ENCODE results near the gene TALDO1. TPM values are rescaled to one million over a fixed set of nuclear protein-coding genes. Genes with fewer than 3 reads are reported as not detected.

TALDO1 gene
- total RNA-seq, 1 experiment from 2014 or later, result 137 TPM

DNA sequence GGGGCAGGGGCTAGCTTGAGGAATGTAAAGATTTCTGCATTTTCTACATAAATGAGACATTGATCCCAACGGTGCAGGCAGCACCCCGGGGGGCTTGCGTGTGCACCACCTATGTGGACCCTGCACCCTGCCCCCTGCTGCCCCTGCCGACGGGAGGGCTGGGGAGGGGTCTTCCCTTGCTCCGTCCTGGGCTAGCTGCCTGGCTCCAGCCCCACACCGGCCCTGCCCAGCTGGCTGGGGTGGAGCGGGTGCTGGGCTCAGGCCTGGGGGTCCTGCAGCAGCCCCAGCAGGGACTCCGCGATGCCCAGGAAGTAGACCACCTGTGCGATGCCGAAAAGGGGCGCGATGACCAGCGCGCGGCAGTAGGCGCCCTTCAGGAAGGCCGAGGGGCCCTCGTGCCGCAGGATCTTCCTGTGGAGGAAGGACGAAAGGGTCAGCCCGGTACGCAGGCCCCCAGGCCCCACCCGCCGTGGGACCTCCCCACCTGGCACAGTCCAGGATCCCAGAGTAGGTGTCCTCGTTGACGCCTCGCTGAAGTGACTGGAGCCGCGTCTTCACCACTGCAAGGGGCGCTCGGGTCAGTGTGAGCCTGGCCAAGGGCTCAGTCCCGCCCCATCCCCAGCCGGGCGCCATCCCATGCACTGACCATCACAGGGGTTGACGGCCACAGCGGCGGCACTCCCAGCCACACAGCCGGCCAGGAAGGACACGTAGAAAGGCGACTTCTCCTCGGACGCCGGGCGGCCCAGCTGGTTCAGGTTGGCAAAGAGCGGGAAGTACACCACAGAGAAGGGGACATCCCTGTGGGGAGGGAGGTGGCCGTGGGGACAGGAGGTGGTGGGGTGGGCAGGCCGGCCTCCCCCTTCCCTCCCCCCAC lies 44.6 kb downstream of the TALDO1 start:
- H3K4me3 Mint-ChIP-seq (ENCODE audit: unreplicated experiment), result no peak overlapping the region
- no peak for DNase-seq (ENCODE audit: unreplicated experiment)
- H3K9me3 Mint-ChIP-seq (ENCODE audit: unreplicated experiment), result no peaks in the 10 kb centered on the region
- POLR2A ChIA-PET, result interaction anchor here (0.6 to 1.1 kb wide), 2 partner anchors 42 to 45 kb away, joined by 3 read pairs; partner anchors contain the start of gene TALDO1
- intact Hi-C loops (cut with micrococcal nuclease), result no loop called here
- BruUV-seq (replicated peaks), result TSS peak; percentile 23
- no peaks in the 10 kb centered on the region for H3K27me3 Mint-ChIP-seq (ENCODE audit: insufficient read depth, unreplicated experiment)
- CTCF ChIA-PET, result interaction anchor here (0.7 kb wide), 1 partner anchor 69 kb away, joined by 3 read pairs; no protein-coding TSS in a partner anchor
- peaks cover 26% of the 10 kb centered on the region for H3K36me3 Mint-ChIP-seq (ENCODE audit: insufficient read depth, unreplicated experiment)
- no peaks in the 10 kb centered on the region for H3K4me1 Mint-ChIP-seq (ENCODE audit: insufficient read depth, unreplicated experiment)
- H3K27ac Mint-ChIP-seq (ENCODE audit: low read depth, unreplicated experiment), result no peak overlapping the region
- TF ChIP-seq, protein P1, sequence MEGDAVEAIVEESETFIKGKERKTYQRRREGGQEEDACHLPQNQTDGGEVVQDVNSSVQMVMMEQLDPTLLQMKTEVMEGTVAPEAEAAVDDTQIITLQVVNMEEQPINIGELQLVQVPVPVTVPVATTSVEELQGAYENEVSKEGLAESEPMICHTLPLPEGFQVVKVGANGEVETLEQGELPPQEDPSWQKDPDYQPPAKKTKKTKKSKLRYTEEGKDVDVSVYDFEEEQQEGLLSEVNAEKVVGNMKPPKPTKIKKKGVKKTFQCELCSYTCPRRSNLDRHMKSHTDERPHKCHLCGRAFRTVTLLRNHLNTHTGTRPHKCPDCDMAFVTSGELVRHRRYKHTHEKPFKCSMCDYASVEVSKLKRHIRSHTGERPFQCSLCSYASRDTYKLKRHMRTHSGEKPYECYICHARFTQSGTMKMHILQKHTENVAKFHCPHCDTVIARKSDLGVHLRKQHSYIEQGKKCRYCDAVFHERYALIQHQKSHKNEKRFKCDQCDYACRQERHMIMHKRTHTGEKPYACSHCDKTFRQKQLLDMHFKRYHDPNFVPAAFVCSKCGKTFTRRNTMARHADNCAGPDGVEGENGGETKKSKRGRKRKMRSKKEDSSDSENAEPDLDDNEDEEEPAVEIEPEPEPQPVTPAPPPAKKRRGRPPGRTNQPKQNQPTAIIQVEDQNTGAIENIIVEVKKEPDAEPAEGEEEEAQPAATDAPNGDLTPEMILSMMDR (IDR thresholded peaks at IDR 0.05; ENCODE audit: unreplicated experiment), result no peak

DNA sequence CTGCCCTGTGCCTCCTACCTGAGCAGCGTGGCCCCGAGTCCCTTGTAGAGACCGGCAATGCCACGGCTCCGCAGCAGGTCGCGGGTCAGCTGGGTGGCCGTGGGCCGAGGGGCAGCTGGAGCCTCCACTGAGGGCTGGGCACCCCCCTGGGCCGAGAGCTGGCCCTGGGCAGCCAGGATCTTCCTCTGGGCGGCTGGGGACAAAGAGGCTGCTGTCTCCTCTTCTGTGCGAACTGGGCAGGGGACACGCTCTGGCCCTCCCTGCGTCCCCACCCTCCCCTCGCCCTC lies 45.2 kb downstream of the TALDO1 start:
- intact Hi-C loops (cut with micrococcal nuclease), result no loop called here
- no peak overlapping the region for H3K4me3 Mint-ChIP-seq (ENCODE audit: unreplicated experiment)
- POLR2A ChIA-PET, result interaction anchor here (0.6 to 1.3 kb wide), 2 partner anchors 12 to 45 kb away, joined by 3 to 4 read pairs; partner anchors contain the start of gene TALDO1
- H3K27me3 Mint-ChIP-seq (ENCODE audit: insufficient read depth, unreplicated experiment), result no peaks in the 10 kb centered on the region
- no peaks in the 10 kb centered on the region for H3K4me1 Mint-ChIP-seq (ENCODE audit: insufficient read depth, unreplicated experiment)
- no peak for DNase-seq (ENCODE audit: unreplicated experiment)
- no peak overlapping the region for H3K27ac Mint-ChIP-seq (ENCODE audit: low read depth, unreplicated experiment)
- BruUV-seq (replicated peaks), result no TSS peak
- CTCF ChIA-PET, result interaction anchor here (0.7 kb wide), 1 partner anchor 69 kb away, joined by 3 read pairs; no protein-coding TSS in a partner anchor
- no peaks in the 10 kb centered on the region for H3K9me3 Mint-ChIP-seq (ENCODE audit: unreplicated experiment)
- TF ChIP-seq, protein P1 (IDR thresholded peaks at IDR 0.05; ENCODE audit: unreplicated experiment), result no peak
- peaks cover 29% of the 10 kb centered on the region for H3K36me3 Mint-ChIP-seq (ENCODE audit: insufficient read depth, unreplicated experiment)

DNA sequence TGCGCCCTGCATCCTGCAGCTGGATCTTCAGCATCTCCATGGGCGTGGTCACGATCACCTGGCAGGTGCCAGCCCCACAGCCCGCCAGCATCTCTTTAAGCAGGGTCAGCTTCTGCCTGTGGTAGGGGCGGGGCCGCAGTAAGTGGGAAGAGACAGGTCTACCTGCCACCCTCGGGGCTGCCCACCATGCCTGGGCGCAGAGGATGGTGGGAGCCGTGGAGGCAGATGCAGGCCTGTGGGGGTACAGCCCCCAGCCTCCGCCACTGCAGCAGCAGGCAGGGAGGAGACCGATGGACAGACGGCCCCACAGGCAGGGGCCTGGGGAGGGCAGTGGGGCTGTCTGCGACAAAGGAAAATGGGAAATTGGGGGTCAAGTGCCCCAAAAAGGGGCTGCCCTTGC lies 45.6 kb downstream of the TALDO1 start:
- ChIA-PET CTCF (interaction anchor here (0.7 to 1.6 kb wide), 4 partner anchors 9 to 70 kb away, joined by 3 to 5 read pairs (median 4); no protein-coding TSS in a partner anchor), POLR2A (interaction anchor here (0.6 to 1.3 kb wide), 2 partner anchors 11 to 46 kb away, joined by 3 to 4 read pairs; partner anchors contain the start of gene TALDO1)
- Mint-ChIP-seq H3K27ac (ENCODE audit: low read depth, unreplicated experiment) (no peak overlapping the region), H3K4me3 (ENCODE audit: unreplicated experiment) (no peak overlapping the region), H3K9me3 (ENCODE audit: unreplicated experiment) (no peaks in the 10 kb centered on the region), H3K36me3 (ENCODE audit: insufficient read depth, unreplicated experiment) (peaks cover 29% of the 10 kb centered on the region), H3K4me1 (ENCODE audit: insufficient read depth, unreplicated experiment) (no peaks in the 10 kb centered on the region), H3K27me3 (ENCODE audit: insufficient read depth, unreplicated experiment) (no peaks in the 10 kb centered on the region)
- BruUV-seq (replicated peaks), result no TSS peak
- TF ChIP-seq, protein P1 (IDR thresholded peaks at IDR 0.05; ENCODE audit: unreplicated experiment), result no peak
- no peak for DNase-seq (ENCODE audit: unreplicated experiment)
- intact Hi-C loops (cut with micrococcal nuclease), result no loop called here

GRCh38 chr11:793556-793955 lies 46.3 kb downstream of the TALDO1 start:
- ChIA-PET CTCF (interaction anchor here (0.7 to 1.6 kb wide), 5 partner anchors 10 to 212 kb away, joined by 3 to 5 read pairs (median 4); no protein-coding TSS in a partner anchor), POLR2A (interaction anchor here (0.7 to 1.3 kb wide), 3 partner anchors 11 to 87 kb away, joined by 3 to 4 read pairs (median 3); no protein-coding TSS in a partner anchor)
- DNase-seq (ENCODE audit: unreplicated experiment), result no peak
- TF ChIP-seq, protein P1 (IDR thresholded peaks at IDR 0.05; ENCODE audit: unreplicated experiment), result no peak
- Mint-ChIP-seq H3K4me1 (ENCODE audit: insufficient read depth, unreplicated experiment) (no peaks in the 10 kb centered on the region), H3K9me3 (ENCODE audit: unreplicated experiment) (no peaks in the 10 kb centered on the region), H3K4me3 (ENCODE audit: unreplicated experiment) (no peak overlapping the region), H3K36me3 (ENCODE audit: insufficient read depth, unreplicated experiment) (peaks cover 29% of the 10 kb centered on the region), H3K27ac (ENCODE audit: low read depth, unreplicated experiment) (no peak overlapping the region), H3K27me3 (ENCODE audit: insufficient read depth, unreplicated experiment) (no peaks in the 10 kb centered on the region)
- intact Hi-C loops (cut with micrococcal nuclease), result no loop called here
- BruUV-seq (replicated peaks), result no TSS peak

Measured in MCF 10A (cell line).